IMR-90 (cell line): ENCODE measurements around the gene A1CF. TPM values are rescaled to one million over a fixed set of nuclear protein-coding genes. Genes with fewer than 3 reads are reported as not detected.

Experiments used
- ATAC-seq: fragments of 200-7000 bp; cut with Tn5 transposase; 2 replicates; pipeline ENCODE4 v1.9.1; 2020; ENCODE audit warnings: low read depth, mild to moderate bottlenecking, moderate library complexity
- BruUV-seq: library from RNA; stranded (reverse); fragments of 400-500 nt; replicated peaks from 2 replicates; lab custom pipeline; 2021; lab: Mats Ljungman, UMichigan
- CTCF ChIA-PET: fragments of 300-600 bp; formaldehyde crosslinking; extraction: SDS; loops from one replicate; lab custom pipeline; 2021; ENCODE audit warnings: antibody characterized with exemption; lab: Yijun Ruan, JAX
- POLR2A ChIA-PET: fragments of 300-600 bp; sonication (Branson Sonifier 250); formaldehyde crosslinking; loops from one replicate; lab custom pipeline; 2022; ENCODE audit warnings: antibody characterized with exemption; ENCODE audit not compliant: unreplicated experiment; lab: Charles Lee
- DNase-seq: peaks from one replicate; pipeline ENCODE4 v3.0.0; 2013
- H2AFZ ChIP-seq: replicated peaks from 2 replicates; pipeline ENCODE3; 2013; ENCODE audit warnings: low read length, mild to moderate bottlenecking; ENCODE audit not compliant: poor library complexity
- H2AK5ac ChIP-seq: 2 replicates; pipeline ENCODE4 v1.6.1; 2013; ENCODE audit warnings: low read depth, low read length, inconsistent platforms
- H2AK9ac ChIP-seq: replicated peaks from 2 replicates; pipeline ENCODE3; 2013; ENCODE audit warnings: mild to moderate bottlenecking, low read depth, low read length, moderate library complexity; ENCODE audit not compliant: poor library complexity
- H2BK120ac ChIP-seq: 2 replicates; pipeline ENCODE4 v1.6.1; 2013; ENCODE audit warnings: low read depth, low read length, inconsistent platforms
- H2BK15ac ChIP-seq: 3 replicates; pipeline ENCODE4 v1.6.1; 2013; ENCODE audit warnings: low read depth, low read length, inconsistent platforms
- H2BK20ac ChIP-seq: 2 replicates; pipeline ENCODE4 v1.6.1; 2013; ENCODE audit warnings: low read depth, mild to moderate bottlenecking, inconsistent platforms, low read length, moderate library complexity
- H2BK5ac ChIP-seq: 2 replicates; pipeline ENCODE4 v1.6.1; 2013; ENCODE audit warnings: mild to moderate bottlenecking, low read depth, low read length, inconsistent platforms; ENCODE audit not compliant: poor library complexity, severe bottlenecking
- H3K14ac ChIP-seq: replicated peaks from 2 replicates; pipeline ENCODE4 v1.6.1; 2013; ENCODE audit warnings: low read depth, low read length, inconsistent platforms
- H3K18ac ChIP-seq: 2 replicates; pipeline ENCODE4 v1.6.1; 2013; ENCODE audit warnings: low read depth, low read length, control low read depth
- H3K23ac ChIP-seq: 2 replicates; pipeline ENCODE4 v1.6.1; 2013; ENCODE audit warnings: low read depth, low read length, inconsistent platforms
- H3K27ac ChIP-seq: 2 replicates; pipeline ENCODE4 v1.5.1; 2013; ENCODE audit warnings: mild to moderate bottlenecking, control low read depth, low read length; ENCODE audit not compliant: insufficient read depth
- H3K27me3 ChIP-seq: 2 replicates; pipeline ENCODE4 v1.6.1; 2013; ENCODE audit warnings: low read length; ENCODE audit not compliant: control insufficient read depth, insufficient read depth
- H3K36me3 ChIP-seq: 2 replicates; pipeline ENCODE4 v1.6.1; 2013; ENCODE audit warnings: low read length, mixed read lengths; ENCODE audit not compliant: control insufficient read depth, insufficient read depth
- H3K4ac ChIP-seq: 2 replicates; pipeline ENCODE4 v1.6.1; 2013; ENCODE audit warnings: low read depth, low read length, inconsistent platforms
- H3K4me1 ChIP-seq: 2 replicates; pipeline ENCODE4 v1.6.1; 2013; ENCODE audit warnings: low read length, mixed read lengths; ENCODE audit not compliant: control insufficient read depth, insufficient read depth
- H3K4me2 ChIP-seq: 2 replicates; pipeline ENCODE4 v1.6.1; 2013; ENCODE audit warnings: low read depth, mild to moderate bottlenecking, control low read depth, low read length, moderate library complexity
- H3K4me3 ChIP-seq: 2 replicates; pipeline ENCODE4 v1.5.1; 2013; ENCODE audit warnings: low read depth, mild to moderate bottlenecking, control low read depth, low read length, moderate library complexity; ENCODE audit not compliant: insufficient read depth
- H3K56ac ChIP-seq: 2 replicates; pipeline ENCODE4 v1.6.1; 2013; ENCODE audit warnings: low read length, inconsistent platforms; ENCODE audit not compliant: insufficient read depth; ENCODE audit errors: extremely low read depth
- H3K79me1 ChIP-seq, 2 experiments: 2 replicates each; pipeline ENCODE4 v1.6.1; 2013; ENCODE audit warnings: low read length in 2 of 2, inconsistent platforms in 1 of 2, low read depth in 1 of 2
- H3K9ac ChIP-seq: 2 replicates; pipeline ENCODE4 v1.6.1; 2013; ENCODE audit warnings: low read depth, low read length, control low read depth
- H3K9me1 ChIP-seq: 2 replicates; pipeline ENCODE4 v1.6.1; 2013; ENCODE audit warnings: low read length, inconsistent platforms; ENCODE audit not compliant: insufficient read depth
- H3K9me3 ChIP-seq: 2 replicates; pipeline ENCODE4 v1.6.1; 2013; ENCODE audit warnings: low read length; ENCODE audit not compliant: control insufficient read depth, insufficient read depth
- H4K20me1 ChIP-seq: 2 replicates; pipeline ENCODE4 v1.6.1; 2013; ENCODE audit warnings: low read length, inconsistent platforms; ENCODE audit not compliant: insufficient read depth
- H4K5ac ChIP-seq: 2 replicates; pipeline ENCODE4 v1.6.1; 2013; ENCODE audit warnings: mild to moderate bottlenecking, low read depth, low read length, control low read depth
- H4K8ac ChIP-seq, 2 experiments: 2 replicates each; pipeline ENCODE4 v1.6.1; 2013; ENCODE audit warnings: low read depth in 2 of 2, low read length in 2 of 2, control low read depth in 1 of 2, inconsistent platforms in 1 of 2
- H4K91ac ChIP-seq: 2 replicates; pipeline ENCODE4 v1.6.1; 2013; ENCODE audit warnings: low read depth, low read length, inconsistent platforms; ENCODE audit not compliant: insufficient read depth
- BHLHE40 ChIP-seq: fragments of 150-350 bp; IDR thresholded peaks from 2 replicates; pipeline ENCODE4 v1.6.1; 2016; ENCODE audit warnings: mild to moderate bottlenecking, low read depth, low read length
- CHD1 ChIP-seq: IDR thresholded peaks from 2 replicates; pipeline ENCODE4 v1.6.1; 2012; ENCODE audit warnings: low read depth, low read length, improper control_type of control experiment
- FOS ChIP-seq: fragments of 150-350 bp; IDR thresholded peaks from 2 replicates; pipeline ENCODE4 v1.6.1; 2016; ENCODE audit warnings: low read depth, low read length
- MAFK ChIP-seq: IDR thresholded peaks from 2 replicates; pipeline ENCODE4 v1.6.1; 2012; ENCODE audit warnings: low read depth, low read length, improper control_type of control experiment
- SMC3 ChIP-seq: fragments of 150-350 bp; IDR thresholded peaks from 2 replicates; pipeline ENCODE4 v1.6.1; 2016; ENCODE audit warnings: low read depth, mild to moderate bottlenecking, antibody characterized with exemption, low read length, moderate library complexity
- WGBS, 2 experiments: methylation state at CpG; one replicate each; pipeline versions ENCODE4 v1.1.5 to v1.1.7; 2013; ENCODE audit warnings: missing lambda C conversion rate in 2 of 2; ENCODE audit not compliant: insufficient read length in 1 of 2; ENCODE audit errors: extremely low coverage in 2 of 2; 5-methylcytosine and 5-hydroxymethylcytosine counted together
- dilution Hi-C: fragments of 300-500 bp; cut with HindIII; formaldehyde crosslinking; loops from one replicate; pipeline ENCODE4 v1.14.3; 2018; ENCODE audit warnings: low sequenced_read_pairs; ENCODE audit not compliant: unreplicated experiment
- in situ Hi-C: fragments of 300-500 bp; cut with MboI; formaldehyde crosslinking; loops from 3 replicates; pipeline ENCODE4 v1.14.3; 2019; ENCODE audit warnings: low sequenced_read_pairs, inconsistent platforms, mixed read lengths
- intact Hi-C: fragments of 100-400 bp; cut with micrococcal nuclease; formaldehyde crosslinking; loops from 2 replicates; pipeline ENCODE4 v1.10.0; 2022
- polyA plus RNA-seq, 3 experiments: library from polyadenylated mRNA; depleted of rRNA; stranded (reverse); fragments of >200 nt; gene quantifications; 2 replicates each; pipeline ENCODE4 v1.2.3, GENCODE V29; 2012; ENCODE audit warnings: low replicate concordance in 1 of 3
- total RNA-seq: library from RNA; depleted of rRNA; stranded (reverse); fragments of >200 nt; gene quantifications from 2 replicates; pipeline ENCODE4 v1.2.3, GENCODE V29; 2012
- TF ChIP-seq, protein P1 (sequence below): fragments of 150-350 bp; IDR thresholded peaks from 2 replicates; pipeline ENCODE4 v1.6.1; 2017; ENCODE audit warnings: mild to moderate bottlenecking, antibody characterized with exemption, low read length, low read depth
- TF ChIP-seq, protein P2 (sequence below): fragments of 150-350 bp; IDR thresholded peaks from 2 replicates; pipeline ENCODE4 v1.6.1; 2016; ENCODE audit warnings: low read depth, mild to moderate bottlenecking, low read length, moderate library complexity, borderline replicate concordance

Gene A1CF
- total and polyA plus RNA-seq, 2 of the 4 experiments (the other 2 are of a cell fraction), result not detected

DNA sequence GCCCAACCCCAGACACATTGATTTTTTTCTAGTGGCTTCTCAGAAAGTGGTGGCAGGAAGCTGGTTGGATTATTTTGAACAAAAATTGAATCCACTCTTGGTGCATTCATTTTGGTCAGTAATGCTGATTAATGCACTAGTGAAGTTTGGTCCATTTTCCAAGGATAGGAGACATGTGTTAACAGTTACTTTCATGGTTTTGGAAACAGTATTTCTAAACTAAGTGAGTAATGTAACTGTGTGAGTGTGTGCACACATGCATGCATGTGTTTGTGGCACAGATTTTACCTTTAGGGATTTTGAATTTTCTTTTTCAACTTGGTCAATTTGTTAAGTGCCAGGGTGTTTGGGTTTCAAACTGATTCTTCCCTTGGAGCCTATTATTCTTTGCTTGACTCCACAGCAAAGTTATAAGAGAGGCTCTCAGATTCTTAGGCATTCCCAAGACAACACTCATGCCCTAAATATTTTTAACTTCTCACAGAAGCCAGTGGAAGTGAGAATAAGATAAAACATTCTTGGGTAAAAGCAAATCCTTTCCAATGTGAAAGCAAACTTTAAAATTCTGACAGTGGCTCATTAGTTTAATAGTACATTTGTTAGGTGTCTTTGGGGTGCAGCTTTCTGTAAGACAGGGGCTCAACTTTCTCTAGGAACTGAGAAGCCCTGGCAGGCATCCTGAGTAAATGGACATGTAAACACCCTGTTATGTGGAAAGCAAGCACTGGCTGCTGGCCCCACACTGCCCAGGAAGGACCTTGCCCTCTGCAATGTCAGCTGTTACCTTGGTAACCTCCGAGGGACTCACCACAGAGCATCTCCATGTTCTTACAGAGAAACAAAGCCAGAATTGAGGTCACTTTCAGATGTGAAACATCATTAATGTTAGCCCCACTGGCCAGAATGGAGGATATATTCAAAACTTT is 77.3 kb downstream of the A1CF start:
- H3K14ac ChIP-seq, result no peak overlapping the region
- peaks cover 8% of the 10 kb centered on the region for H3K27me3 ChIP-seq
- ChIA-PET CTCF (no interaction called here), POLR2A (interaction anchor here (0.6 kb wide), 1 partner anchor 183 kb away, joined by 9 read pairs; no protein-coding TSS in a partner anchor)
- no peaks in the 10 kb centered on the region for H4K20me1 ChIP-seq
- no peaks in the 10 kb centered on the region for H3K79me1 ChIP-seq
- no peak overlapping the region for H2BK15ac ChIP-seq
- DNase-seq (peak; percentile 16), ATAC-seq (peak; percentile 75)
- H3K4ac ChIP-seq, result no peak overlapping the region
- no peak overlapping the region for H3K27ac ChIP-seq
- dilution Hi-C loops (no loop called here), in situ Hi-C loops (no loop called here), intact Hi-C loops (no loop called here)
- 0 out of 2 replicates have a peak overlapping the region, but pooled peaks have one; percentile 3 for H3K4me2 ChIP-seq
- H3K56ac ChIP-seq, result no peak overlapping the region
- no peaks in the 10 kb centered on the region for H3K9me1 ChIP-seq
- H3K23ac ChIP-seq, result no peak overlapping the region
- H3K18ac ChIP-seq, result no peak overlapping the region
- H2BK20ac ChIP-seq, result no peak overlapping the region
- BruUV-seq, result no TSS peak
- H4K8ac ChIP-seq, result no peak overlapping the region
- H2AK9ac ChIP-seq, result no peak overlapping the region
- H2AK5ac ChIP-seq, result no peak overlapping the region
- no peak overlapping the region for H2BK120ac ChIP-seq
- no CpG with 5 or more reads among the region's 1 CpG for WGBS, 2 experiments
- H3K9me3 ChIP-seq, result no peaks in the 10 kb centered on the region
- no peak overlapping the region for H2BK5ac ChIP-seq
- no peak overlapping the region for H4K91ac ChIP-seq
- H3K4me3 ChIP-seq, result no peak overlapping the region
- no peak overlapping the region for H2AFZ ChIP-seq
- TF ChIP-seq BHLHE40 (no peak), FOS (no peak), SMC3 (no peak), MAFK (no peak), CHD1 (no peak)
- TF ChIP-seq, protein P1, sequence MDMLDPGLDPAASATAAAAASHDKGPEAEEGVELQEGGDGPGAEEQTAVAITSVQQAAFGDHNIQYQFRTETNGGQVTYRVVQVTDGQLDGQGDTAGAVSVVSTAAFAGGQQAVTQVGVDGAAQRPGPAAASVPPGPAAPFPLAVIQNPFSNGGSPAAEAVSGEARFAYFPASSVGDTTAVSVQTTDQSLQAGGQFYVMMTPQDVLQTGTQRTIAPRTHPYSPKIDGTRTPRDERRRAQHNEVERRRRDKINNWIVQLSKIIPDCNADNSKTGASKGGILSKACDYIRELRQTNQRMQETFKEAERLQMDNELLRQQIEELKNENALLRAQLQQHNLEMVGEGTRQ, result no peak
- TF ChIP-seq, protein P2, sequence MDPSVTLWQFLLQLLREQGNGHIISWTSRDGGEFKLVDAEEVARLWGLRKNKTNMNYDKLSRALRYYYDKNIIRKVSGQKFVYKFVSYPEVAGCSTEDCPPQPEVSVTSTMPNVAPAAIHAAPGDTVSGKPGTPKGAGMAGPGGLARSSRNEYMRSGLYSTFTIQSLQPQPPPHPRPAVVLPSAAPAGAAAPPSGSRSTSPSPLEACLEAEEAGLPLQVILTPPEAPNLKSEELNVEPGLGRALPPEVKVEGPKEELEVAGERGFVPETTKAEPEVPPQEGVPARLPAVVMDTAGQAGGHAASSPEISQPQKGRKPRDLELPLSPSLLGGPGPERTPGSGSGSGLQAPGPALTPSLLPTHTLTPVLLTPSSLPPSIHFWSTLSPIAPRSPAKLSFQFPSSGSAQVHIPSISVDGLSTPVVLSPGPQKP, result no peak
- H3K36me3 ChIP-seq, result no peaks in the 10 kb centered on the region
- H4K5ac ChIP-seq, result no peak overlapping the region
- H3K4me1 ChIP-seq, result no peaks in the 10 kb centered on the region
- no peak overlapping the region for H3K9ac ChIP-seq
